GM12892 (cell line): ENCODE results near the gene MAPK7.

Experiments used
- POLR2A ChIP-seq: IDR thresholded peaks from 2 replicates; pipeline ENCODE4 v1.6.1; 2011; ENCODE audit warnings: low read depth, low read length, control low read depth
- POLR2AphosphoS5 ChIP-seq: IDR thresholded peaks from 2 replicates; pipeline ENCODE4 v1.6.1; 2011; ENCODE audit warnings: low read depth, low read length, control low read depth

DNA sequence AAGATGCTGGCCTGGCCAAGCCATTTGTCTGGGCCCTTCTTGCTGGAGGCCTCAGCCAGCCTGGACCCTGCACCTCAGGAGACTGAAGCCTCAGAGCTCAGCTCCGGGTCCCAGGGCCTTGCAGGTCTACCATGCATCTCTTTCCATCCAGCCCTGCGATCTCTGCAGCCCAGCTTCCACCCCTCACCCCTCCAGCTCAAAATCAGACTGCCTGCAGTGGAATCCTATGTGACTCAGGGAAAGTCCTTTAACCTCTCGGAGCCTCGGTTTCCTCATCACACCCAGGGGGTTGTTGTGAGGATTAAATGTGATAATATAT is 12.8 kb upstream of the MAPK7 start:
- TF ChIP-seq POLR2A = no peak
- TF ChIP-seq POLR2AphosphoS5 = no peak
